ENCODE data around the gene ST8SIA1. TPM values are rescaled to one million over a fixed set of nuclear protein-coding genes. Genes with fewer than 3 reads are reported as not detected.
"Not testable (repeated sequence)": the region's sequence is repeated elsewhere in the genome, so short reads cannot be mapped to it uniquely, and the experiment has no call there.

The ST8SIA1 gene
- total and polyA plus RNA-seq, 3 experiments from 2014 or later, result 4.5 to 11.4 (median 10.2) TPM

GRCh38 chr12:22146686-22147085 lies 187.8 kb downstream of the ST8SIA1 start:
- H3K27me3 Mint-ChIP-seq; POLR2A ChIA-PET; H3K4me3 ChIP-seq (ENCODE audit: low read length); H3K36me3 Mint-ChIP-seq; H3K36me3 ChIP-seq (ENCODE audit: insufficient read depth, low read length); H3K27me3 ChIP-seq (ENCODE audit: insufficient read depth, low read length, poor library complexity, severe bottlenecking); H3K27ac ChIP-seq (ENCODE audit: low read depth, low read length); DNase-seq; H3K9me3 Mint-ChIP-seq; H3K4me1 ChIP-seq (ENCODE audit: insufficient read depth, low read length); H3K9me3 ChIP-seq (ENCODE audit: low read length): not testable (repeated sequence)
- Mint-ChIP-seq H3K4me3 (peak overlapping the region in 2 of 7 donors; percentile 30 to 35), H3K4me1 (peaks cover 3 to 17% (median 13%) of the 10 kb centered on the region in 3 donors), H3K27ac (peak overlapping the region in 1 of 8 donors; percentile 45)
- CTCF ChIA-PET, result interaction anchor here (1.1 to 2.3 kb wide), 2 partner anchors 25 to 189 kb away, joined by 3 to 5 read pairs; no protein-coding TSS in a partner anchor

Other genes with a start within 250 kb of the ST8SIA1 start
- gene C2CD5, start 209.8 kb upstream of the ST8SIA1 start, total RNA-seq, result 10 to 100 TPM; 25.3 to 26.2 TPM
- gene C2CD5, start 209.8 kb upstream of the ST8SIA1 start, polyA plus RNA-seq, result 17.9 TPM

Measured in CD8-positive, alpha-beta memory T cell (primary cell).